ENCODE measurements around the gene ZNF410. TPM values are rescaled to one million over a fixed set of nuclear protein-coding genes. Genes with fewer than 3 reads are reported as not detected.
A peak's percentile ranks its signal among the peaks of the same experiment; 100 is the strongest.

The ZNF410 gene
- total RNA-seq, 1 experiment from 2014 or later: 46.8 TPM

GRCh38 chr14:73851000-73851399, 35.7 kb upstream of the ZNF410 start:
- POLR2A ChIA-PET (ENCODE audit: unreplicated experiment): interaction anchor here (0.5 to 1.1 kb wide), 3 partner anchors 9 to 283 kb away, joined by 3 to 11 read pairs (median 3); partner anchors contain the start of gene ZNF410
- Histone ChIP-seq H3K4me3 (ENCODE audit: low read length) (peak overlapping the region; percentile 73), H3K9ac (ENCODE audit: low read length) (peak overlapping the region; percentile 91), H3K9me2 (replicated peaks; ENCODE audit: low read length) (no peaks in the 10 kb centered on the region), H4K20me1 (ENCODE audit: low read length) (no peaks in the 10 kb centered on the region), H3K4me2 (ENCODE audit: low read length) (peak overlapping the region; percentile 90), H3K27ac (ENCODE audit: low read length) (peak overlapping the region; percentile 80), H3K36me3 (ENCODE audit: low read depth, low read length) (no peaks in the 10 kb centered on the region; the same call in 1 of the 2 replicates), H3K79me2 (ENCODE audit: low read length) (peaks cover 26% of the 10 kb centered on the region; the same call in 1 of the 2 replicates), H2AFZ (ENCODE audit: low read length) (peak overlapping the region; percentile 91), H3F3A (ENCODE audit: low read length, unreplicated experiment) (no peaks in the 10 kb centered on the region), H3K4me1 (ENCODE audit: insufficient read depth, low read length) (peaks cover 17% of the 10 kb centered on the region), H3K9me3 (ENCODE audit: low read length) (no peaks in the 10 kb centered on the region), H3K27me3 (ENCODE audit: low read length) (no peaks in the 10 kb centered on the region)
- TSS peak; percentile 83 for BruUV-seq (replicated peaks)
- peak; percentile 54 for ATAC-seq
- intact Hi-C loops (cut with micrococcal nuclease): loop anchor here (2.0 to 10.0 kb wide), 2 partner anchors 26 to 186 kb away; no protein-coding TSS in a partner anchor
- CTCF ChIA-PET: interaction anchor here (0.8 to 2.1 kb wide), 3 partner anchors 21 to 127 kb away, joined by 3 to 7 read pairs (median 4); no protein-coding TSS in a partner anchor
- DNase-seq: peak; percentile 84
- no peak for TF ChIP-seq CTCF (conservative IDR thresholded peaks at IDR 0.05; ENCODE audit: low read depth, low read length)
- no peak for TF ChIP-seq EZH2phosphoT487 (IDR thresholded peaks at IDR 0.05; ENCODE audit: borderline replicate concordance, low read length)
- no peak for TF ChIP-seq EZH2 (IDR thresholded peaks at IDR 0.05; ENCODE audit: low read length, unreplicated experiment)

GRCh38 chr14:73851567-73852382, 34.9 kb upstream of the ZNF410 start, which contains the start of gene PTGR2:
PTGR2 (plus strand) TSS chr14:73851831; CDS start chr14:73858863, 7,032 bp downstream.
- Histone ChIP-seq H3K4me3 (ENCODE audit: low read length) (peak within 1 kb of the TSS; percentile 73), H2AFZ (ENCODE audit: low read length) (peak within 1 kb of the TSS; percentile 91), H3K4me2 (ENCODE audit: low read length) (peak within 1 kb of the TSS; percentile 90), H3K79me2 (ENCODE audit: low read length) (peaks cover 26% of the 10 kb centered on the region; the same call in 1 of the 2 replicates), H3K9me2 (replicated peaks; ENCODE audit: low read length) (no peaks in the 10 kb centered on the region), H4K20me1 (ENCODE audit: low read length) (no peaks in the 10 kb centered on the region), H3K9me3 (ENCODE audit: low read length) (no peaks in the 10 kb centered on the region), H3F3A (ENCODE audit: low read length, unreplicated experiment) (no peaks in the 10 kb centered on the region), H3K9ac (ENCODE audit: low read length) (peak within 1 kb of the TSS; percentile 91), H3K36me3 (ENCODE audit: low read depth, low read length) (no peaks in the 10 kb centered on the region; the same call in 1 of the 2 replicates), H3K27ac (ENCODE audit: low read length) (peak within 1 kb of the TSS; percentile 80), H3K27me3 (ENCODE audit: low read length) (no peaks in the 10 kb centered on the region), H3K4me1 (ENCODE audit: insufficient read depth, low read length) (peaks cover 17% of the 10 kb centered on the region)
- DNase-seq (peak; percentile 97), ATAC-seq (peak; percentile 85)
- CTCF ChIA-PET: interaction anchor here (0.7 to 2.1 kb wide), 3 partner anchors 66 to 128 kb away, joined by 3 to 7 read pairs (median 4); no protein-coding TSS in a partner anchor
- intact Hi-C loops (cut with micrococcal nuclease): loop anchor here (2.0 to 10.0 kb wide), 2 partner anchors 27 to 187 kb away; no protein-coding TSS in a partner anchor
- POLR2A ChIA-PET (ENCODE audit: unreplicated experiment): interaction anchor here (0.6 to 1.1 kb wide), 2 partner anchors 35 to 102 kb away, joined by 5 to 11 read pairs; partner anchors contain the start of gene ZNF410
- TF ChIP-seq EZH2phosphoT487 (IDR thresholded peaks at IDR 0.05; ENCODE audit: borderline replicate concordance, low read length) (no peak), CTCF (conservative IDR thresholded peaks at IDR 0.05; ENCODE audit: low read depth, low read length) (no peak), EZH2 (IDR thresholded peaks at IDR 0.05; ENCODE audit: low read length, unreplicated experiment) (no peak)
- TSS peak; percentile 81 for BruUV-seq (replicated peaks)

All from PC-3 (cell line).